Esophagus squamous epithelium (tissue), 5 donors: ENCODE measurements around the gene DUSP12. TPM values are rescaled to one million over a fixed set of nuclear protein-coding genes. Genes with fewer than 3 reads are reported as not detected.

Experiments used
- DNase-seq: peaks from one replicate; lab custom pipeline; 2025; lab: John Stamatoyannopoulos, UW
- H3K27ac ChIP-seq, 4 donors: fragments of 200-600 bp; sonication (generic); one replicate each; pipeline ENCODE4 v1.5.1; 2016 to 2019; ENCODE audit warnings: mild to moderate bottlenecking in 1 of 4
- H3K27me3 ChIP-seq, 4 donors: fragments of 200-600 bp; sonication (generic); 1 replicate in 3 of 4; 2 replicates in 1 of 4; pipeline versions ENCODE4 v1.5.1 to v1.6.0; 2017 to 2021; ENCODE audit warnings: antibody characterized with exemption in 1 of 4
- H3K36me3 ChIP-seq, 3 donors: fragments of 200-600 bp; sonication (generic); one replicate each; pipeline ENCODE4 v1.5.1; 2016 to 2019
- H3K4me1 ChIP-seq, 3 donors: fragments of 200-600 bp; sonication (generic); one replicate each; pipeline ENCODE4 v1.5.1; 2017 to 2019
- H3K4me3 ChIP-seq, 4 donors: fragments of 200-600 bp; sonication (generic); 1 replicate in 3 of 4; 2 replicates in 1 of 4; pipeline ENCODE4 v1.5.1; 2016 to 2019; ENCODE audit warnings: mild to moderate bottlenecking in 2 of 4, moderate library complexity in 1 of 4
- H3K9me3 ChIP-seq, 3 donors: fragments of 200-600 bp; sonication (generic); one replicate each; pipeline ENCODE4 v1.5.1; 2016 to 2019
- CTCF ChIP-seq, 6 experiments: fragments of 450-650 bp in 4 of 6; fragments of 200-600 bp in 2 of 6; sonication (generic) in 2 of 6; IDR thresholded peaks; one replicate each; pipeline ENCODE4 v1.5.1; 2016 to 2019; ENCODE audit warnings: antibody characterized with exemption in 6 of 6, mild to moderate bottlenecking in 4 of 6, moderate library complexity in 4 of 6
- POLR2A ChIP-seq, 4 donors: fragments of 450-650 bp; IDR thresholded peaks; one replicate each; pipeline ENCODE4 v1.6.1; 2017; ENCODE audit warnings: antibody characterized with exemption in 4 of 4, mild to moderate bottlenecking in 4 of 4, moderate library complexity in 3 of 4
- WGBS, 2 donors: methylation state at CpG; one replicate each; pipeline ENCODE4 v1.1.5; 2018; 5-methylcytosine and 5-hydroxymethylcytosine counted together
- intact Hi-C: fragments of 100-400 bp; cut with DNase I; formaldehyde crosslinking; loops from one replicate; pipeline ENCODE4 v1.15.0; 2022
- total RNA-seq, 4 donors: library from RNA; depleted of rRNA; stranded (reverse); fragments of >200 nt; gene quantifications; one replicate each; pipeline ENCODE4 v1.1.0, GENCODE V29; 2016
- donor health status: DM: yes; HTN: yes; CAD: no.

The DUSP12 gene
- total RNA-seq, 4 donors from 2014 or later = 6.0 to 24.0 (median 15.1) TPM

- no peak overlapping the region for H3K27ac ChIP-seq
- H3K27me3 ChIP-seq = peaks cover 0 to 4% (median 0%) of the 10 kb centered on the region in 4 donors
- no peaks in the 10 kb centered on the region for H3K9me3 ChIP-seq
- no peak for DNase-seq
- no peaks in the 10 kb centered on the region for H3K36me3 ChIP-seq
- H3K4me3 ChIP-seq = no peak overlapping the region
- peaks cover 0 to 35% (median 4%) of the 10 kb centered on the region in 3 donors for H3K4me1 ChIP-seq
- TF ChIP-seq POLR2A (IDR thresholded peaks at IDR 0.05) (no peak), CTCF (IDR thresholded peaks at IDR 0.05) (no peak)
- intact Hi-C loops = no loop called here
- WGBS, 2 donors = 85 to 95% methylated on average over 2 of the region's 2 CpGs
Observed at GRCh38 chr1:161737625-161738024, 12.0 kb upstream of the DUSP12 start.

- peak overlapping the region in 2 of 4 donors; percentile 61 to 68 for H3K27ac ChIP-seq
- no peaks in the 10 kb centered on the region for H3K36me3 ChIP-seq
- H3K4me1 ChIP-seq = peaks cover 0 to 25% (median 4%) of the 10 kb centered on the region in 3 donors
- H3K4me3 ChIP-seq = no peak overlapping the region
- no peak for DNase-seq
- TF ChIP-seq POLR2A (IDR thresholded peaks at IDR 0.05) = no peak
- TF ChIP-seq CTCF (IDR thresholded peaks at IDR 0.05) = peak in 5 of 6 experiments; percentile 26 to 60 (median 39)
- no peaks in the 10 kb centered on the region for H3K9me3 ChIP-seq
- intact Hi-C loops = no loop called here
- H3K27me3 ChIP-seq = peaks cover 0 to 4% (median 0%) of the 10 kb centered on the region in 4 donors
- 72 to 74% methylated on average over 3 to 4 of the region's 4 CpGs for WGBS, 2 donors
Observed at GRCh38 chr1:161738627-161739287, 10.8 kb upstream of the DUSP12 start.

GRCh38 chr1:161739865-161740566 lies 9.6 kb upstream of the DUSP12 start:
- intact Hi-C loops = loop anchor here (10.0 kb wide), 2 partner anchors 175 to 255 kb away; no protein-coding TSS in a partner anchor
- 54 to 66% methylated on average over 8 of the region's 8 CpGs for WGBS, 2 donors
- Histone ChIP-seq H3K27ac (peak overlapping the region in 2 of 4 donors; percentile 61 to 68), H3K4me1 (peaks cover 0 to 20% (median 4%) of the 10 kb centered on the region in 3 donors), H3K9me3 (no peaks in the 10 kb centered on the region), H3K27me3 (peaks cover 0 to 4% (median 0%) of the 10 kb centered on the region in 4 donors), H3K36me3 (no peaks in the 10 kb centered on the region), H3K4me3 (no peak overlapping the region)
- DNase-seq = no peak
- TF ChIP-seq CTCF (IDR thresholded peaks at IDR 0.05) = no peak
- TF ChIP-seq POLR2A (IDR thresholded peaks at IDR 0.05) = no peak

- Histone ChIP-seq H3K36me3 (no peaks in the 10 kb centered on the region), H3K4me3 (no peak overlapping the region), H3K27me3 (peaks cover 0 to 13% (median 0%) of the 10 kb centered on the region in 4 donors), H3K9me3 (no peaks in the 10 kb centered on the region), H3K4me1 (peaks cover 0 to 16% (median 4%) of the 10 kb centered on the region in 3 donors), H3K27ac (no peak overlapping the region)
- no peak for TF ChIP-seq POLR2A (IDR thresholded peaks at IDR 0.05)
- no peak for TF ChIP-seq CTCF (IDR thresholded peaks at IDR 0.05)
- DNase-seq = no peak
- 66 to 81% methylated on average over 6 of the region's 6 CpGs for WGBS, 2 donors
- intact Hi-C loops = loop anchor here (10.0 kb wide), 2 partner anchors 176 to 256 kb away; no protein-coding TSS in a partner anchor
Observed at GRCh38 chr1:161740921-161741320, 8.7 kb upstream of the DUSP12 start.

- Histone ChIP-seq H3K9me3 (no peaks in the 10 kb centered on the region), H3K4me3 (no peak overlapping the region), H3K27me3 (peaks cover 0 to 19% (median 0%) of the 10 kb centered on the region in 4 donors), H3K36me3 (no peaks in the 10 kb centered on the region), H3K27ac (no peak overlapping the region), H3K4me1 (peaks cover 0 to 5% (median 0%) of the 10 kb centered on the region in 3 donors)
- no peak for DNase-seq
- intact Hi-C loops = loop anchor here (10.0 kb wide), 2 partner anchors 178 to 258 kb away; no protein-coding TSS in a partner anchor
- no peak for TF ChIP-seq CTCF (IDR thresholded peaks at IDR 0.05)
- no peak for TF ChIP-seq POLR2A (IDR thresholded peaks at IDR 0.05)
- 66 to 83% methylated on average over 4 to 8 of the region's 9 CpGs for WGBS, 2 donors
Observed at GRCh38 chr1:161743231-161743630, 6.4 kb upstream of the DUSP12 start.
